ENCODE measurements around the gene CIP2A.

The CIP2A gene

GRCh38 chr3:108507902-108508301, 81.3 kb downstream of the CIP2A start:
- ChIA-PET POLR2A (no interaction called here), CTCF (interaction anchor here (1.1 to 1.6 kb wide), 3 partner anchors 10 to 44 kb away, joined by 3 to 8 read pairs (median 5); no protein-coding TSS in a partner anchor)
- DNase-seq (ENCODE audit: low read depth, low spot score), result no peak
- no peak overlapping the region for H3K4me3 ChIP-seq (ENCODE audit: low read depth, low read length)
- TF ChIP-seq CTCF (IDR thresholded peaks at IDR 0.05; ENCODE audit: insufficient read depth, low read length, missing control alignments), result no peak

GRCh38 chr3:108505811-108506210, 83.4 kb downstream of the CIP2A start:
- ChIA-PET CTCF (interaction anchor here (1.0 to 1.8 kb wide), 5 partner anchors 11 to 410 kb away, joined by 3 to 9 read pairs (median 4); no protein-coding TSS in a partner anchor), POLR2A (no interaction called here)
- no peak for DNase-seq (ENCODE audit: low read depth, low spot score)
- no peak for TF ChIP-seq CTCF (IDR thresholded peaks at IDR 0.05; ENCODE audit: insufficient read depth, low read length, missing control alignments)
- H3K4me3 ChIP-seq (ENCODE audit: low read depth, low read length), result no peak overlapping the region

- no peak for TF ChIP-seq CTCF (IDR thresholded peaks at IDR 0.05; ENCODE audit: insufficient read depth, low read length, missing control alignments)
- no peak for DNase-seq (ENCODE audit: low read depth, low spot score)
- no peak overlapping the region for H3K4me3 ChIP-seq (ENCODE audit: low read depth, low read length)
- POLR2A ChIA-PET, result no interaction called here
- CTCF ChIA-PET, result no interaction called here
Measured at GRCh38 chr3:108503722-108504121, 85.5 kb downstream of the CIP2A start.

- CTCF ChIA-PET, result interaction anchor here (5.2 kb wide), 1 partner anchor 51 kb away, joined by 25 read pairs; no protein-coding TSS in a partner anchor
- DNase-seq (ENCODE audit: low read depth, low spot score), result no peak
- POLR2A ChIA-PET, result no interaction called here
- TF ChIP-seq CTCF (IDR thresholded peaks at IDR 0.05; ENCODE audit: insufficient read depth, low read length, missing control alignments), result no peak
- H3K4me3 ChIP-seq (ENCODE audit: low read depth, low read length), result no peak overlapping the region
Measured at GRCh38 chr3:108501535-108501934, 87.7 kb downstream of the CIP2A start.

GRCh38 chr3:108500728-108501127, 88.5 kb downstream of the CIP2A start:
- POLR2A ChIA-PET, result no interaction called here
- H3K4me3 ChIP-seq (ENCODE audit: low read depth, low read length), result no peak overlapping the region
- no peak for TF ChIP-seq CTCF (IDR thresholded peaks at IDR 0.05; ENCODE audit: insufficient read depth, low read length, missing control alignments)
- no peak for DNase-seq (ENCODE audit: low read depth, low spot score)
- CTCF ChIA-PET, result interaction anchor here (4.0 to 5.2 kb wide), 2 partner anchors 12 to 52 kb away, joined by 25 to 26 read pairs; no protein-coding TSS in a partner anchor
